Activated naive CD4-positive, alpha-beta T cell treated with anti-CD3 and anti-CD28 coated beads, Interleukin-2, amount 50 U/mL, for 72 hours (primary cell): Measurements from ENCODE around the gene VAMP4. TPM values are rescaled to one million over a fixed set of nuclear protein-coding genes. Genes with fewer than 3 reads are reported as not detected.
A peak's percentile ranks its signal among the peaks of the same experiment; 100 is the strongest.

ENCODE experiments used
- ATAC-seq, 2 donors: fragments of 150-1000 bp; cut with Tn5 transposase; 2 replicates each; pipeline ENCODE4 v1.10.0; 2021; ENCODE audit warnings: mild to moderate bottlenecking in 2 of 2, moderate library complexity in 2 of 2
- DNase-seq, 2 donors: peaks; one replicate each; pipeline ENCODE4 v3.0.0; 2021 to 2022; ENCODE audit warnings: low spot score in 2 of 2
- H3K27ac Mint-ChIP-seq, 2 donors: one replicate each; pipeline ENCODE4 v1.8.0; 2022; ENCODE audit warnings: mild to moderate bottlenecking in 2 of 2, mixed read lengths in 2 of 2
- H3K36me3 Mint-ChIP-seq, 2 donors: one replicate each; pipeline ENCODE4 v1.8.0; 2022; ENCODE audit warnings: mixed read lengths in 2 of 2
- H3K9me3 Mint-ChIP-seq, 2 donors: one replicate each; pipeline ENCODE4 v1.8.0; 2022; ENCODE audit warnings: mixed read lengths in 2 of 2
- total RNA-seq, 2 donors: library from RNA; stranded (reverse); gene quantifications; one replicate each; pipeline ENCODE4 v1.2.3, GENCODE V29; 2022

Gene VAMP4
- 10 to 100 TPM in 1 of 2 donors, 1 to 10 TPM in 1; 6.8 to 11.9 TPM for total RNA-seq

GRCh38 chr1:171741872-171742576, at the start of gene VAMP4:
TSS of gene VAMP4 (minus strand) at chr1:171742065. CDS start at chr1:171738414, 3,651 bp downstream.
- peak within 1 kb of the TSS; percentile 98 to 99 for H3K27ac Mint-ChIP-seq
- H3K36me3 Mint-ChIP-seq = peaks cover 12 to 18% of the 10 kb centered on the region in 2 donors
- ATAC-seq (peak; percentile 88 to 92), DNase-seq (peak; percentile 80 to 87)
- H3K9me3 Mint-ChIP-seq = no peaks in the 10 kb centered on the region

DNA sequence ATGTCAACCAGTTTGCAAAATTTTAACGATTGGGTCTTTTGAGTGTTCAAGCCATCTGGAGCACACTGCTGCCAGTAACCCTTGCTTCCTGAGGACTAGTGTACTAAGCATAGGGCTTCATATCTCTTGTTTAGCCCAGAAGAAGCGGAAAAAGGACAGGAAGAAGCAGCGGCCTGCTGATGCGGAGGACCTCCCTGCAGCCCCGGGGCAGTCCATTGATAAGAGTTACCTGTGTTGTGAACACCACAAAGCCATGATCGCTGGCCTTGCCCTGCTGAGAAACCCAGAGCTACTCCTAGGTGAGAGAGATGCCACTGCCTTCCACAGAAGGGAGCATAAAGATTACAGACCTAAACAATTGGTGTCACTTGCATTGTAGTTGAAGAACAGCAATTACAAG, 48.5 kb upstream of the VAMP4 start:
- H3K9me3 Mint-ChIP-seq = peaks cover 3 to 4% of the 10 kb centered on the region in 2 donors
- H3K36me3 Mint-ChIP-seq = peaks cover 49 to 88% of the 10 kb centered on the region in 2 donors
- ATAC-seq (no peak), DNase-seq (no peak)
- peak overlapping the region in 1 of 2 donors; percentile 50 for H3K27ac Mint-ChIP-seq

DNA sequence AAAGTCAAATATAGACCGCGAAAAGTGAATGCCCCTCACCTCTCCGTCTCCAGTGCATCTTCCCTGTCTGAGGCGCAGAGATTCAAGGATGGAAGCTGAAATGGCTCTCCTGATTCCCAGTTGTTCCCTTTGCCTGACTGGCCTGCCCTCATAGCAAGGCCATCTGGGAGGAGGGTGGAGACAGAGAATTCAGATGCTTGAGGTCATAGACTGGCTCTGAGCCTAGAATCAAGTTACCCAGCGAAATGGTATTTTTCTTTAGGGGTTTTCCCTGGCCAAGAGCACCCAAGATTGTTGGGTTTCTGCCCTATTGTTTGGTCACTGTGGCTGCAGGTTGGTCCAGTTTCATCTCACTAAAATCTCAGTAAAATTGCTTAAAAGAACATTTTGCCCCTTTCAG, 46.8 kb upstream of the VAMP4 start:
- Mint-ChIP-seq H3K27ac (no peak overlapping the region), H3K9me3 (no peaks in the 10 kb centered on the region), H3K36me3 (peaks cover 49 to 73% of the 10 kb centered on the region in 2 donors)
- DNase-seq (no peak), ATAC-seq (peak in 1 of 2 donors; percentile 34)

DNA sequence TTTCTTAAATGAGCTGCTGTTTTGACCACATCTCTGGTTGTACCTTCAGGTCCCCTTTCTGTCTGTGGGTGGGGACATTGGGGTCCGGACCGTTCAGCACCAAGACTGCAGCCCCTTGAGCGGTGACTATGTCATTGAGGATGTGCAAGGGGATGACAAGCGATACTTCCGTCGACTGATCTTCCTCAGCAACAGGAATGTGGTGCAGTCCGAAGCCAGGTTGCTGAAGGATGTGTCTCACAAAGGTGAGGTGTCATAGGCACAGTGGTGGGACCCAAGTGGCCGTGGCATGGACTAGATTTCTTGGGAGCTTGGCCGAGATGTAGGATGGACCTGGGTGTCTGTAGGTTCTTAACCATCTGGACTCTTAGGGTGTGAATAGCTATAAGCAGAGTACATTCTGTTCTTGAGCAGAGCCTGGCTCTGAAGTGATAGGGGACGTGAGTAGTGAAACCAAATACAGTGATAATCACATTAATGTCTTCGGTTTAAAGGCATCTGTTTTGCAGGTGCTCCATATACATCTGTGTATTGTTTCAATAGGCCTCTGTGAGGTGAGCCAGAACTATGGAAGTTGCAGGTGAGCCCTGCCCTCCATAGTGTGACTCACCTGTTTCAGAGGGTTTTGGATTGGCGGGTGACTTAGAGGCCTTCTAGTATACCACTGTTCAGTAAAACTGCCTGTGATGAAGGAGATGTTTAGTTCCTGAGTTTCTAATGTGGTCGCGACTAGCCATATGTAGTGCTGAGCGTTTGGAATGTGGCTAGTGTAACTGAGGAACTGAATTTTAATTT, 46.0 kb upstream of the VAMP4 start:
- peaks cover 55 to 76% of the 10 kb centered on the region in 2 donors for H3K36me3 Mint-ChIP-seq
- H3K27ac Mint-ChIP-seq = peak overlapping the region; percentile 59 to 84
- ATAC-seq (peak in 1 of 2 donors; percentile 33), DNase-seq (no peak)
- no peaks in the 10 kb centered on the region for H3K9me3 Mint-ChIP-seq

DNA sequence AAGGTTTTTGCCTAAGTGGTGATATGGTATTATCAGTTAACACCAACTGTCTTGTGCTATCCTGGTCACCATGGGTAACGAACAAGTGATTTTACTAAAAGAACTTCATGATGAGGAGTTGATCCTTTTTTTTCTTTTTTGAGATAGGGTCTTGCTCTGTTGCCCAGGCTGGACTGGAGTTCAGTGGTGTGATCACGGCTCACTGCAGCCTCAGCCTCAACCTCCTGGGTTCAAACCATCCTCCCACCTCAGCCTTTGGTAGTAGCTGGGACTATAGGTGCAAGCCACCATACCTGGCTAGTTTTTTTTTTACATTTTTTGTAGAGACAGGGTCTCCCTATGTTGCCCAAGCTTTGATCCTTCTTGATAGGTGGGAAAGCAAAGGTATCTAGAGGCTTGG, 44.7 kb upstream of the VAMP4 start:
- DNase-seq = no peak
- Mint-ChIP-seq H3K27ac (peak overlapping the region; percentile 59 to 72), H3K9me3 (no peaks in the 10 kb centered on the region), H3K36me3 (peaks cover 59 to 77% of the 10 kb centered on the region in 2 donors)
- no peak for ATAC-seq

- H3K9me3 Mint-ChIP-seq = no peaks in the 10 kb centered on the region
- peaks cover 57 to 73% of the 10 kb centered on the region in 2 donors for H3K36me3 Mint-ChIP-seq
- ATAC-seq = no peak
- H3K27ac Mint-ChIP-seq = peak overlapping the region; percentile 36 to 59
- DNase-seq = no peak
Measured at GRCh38 chr1:171785766-171786165, 43.9 kb upstream of the VAMP4 start.

DNA sequence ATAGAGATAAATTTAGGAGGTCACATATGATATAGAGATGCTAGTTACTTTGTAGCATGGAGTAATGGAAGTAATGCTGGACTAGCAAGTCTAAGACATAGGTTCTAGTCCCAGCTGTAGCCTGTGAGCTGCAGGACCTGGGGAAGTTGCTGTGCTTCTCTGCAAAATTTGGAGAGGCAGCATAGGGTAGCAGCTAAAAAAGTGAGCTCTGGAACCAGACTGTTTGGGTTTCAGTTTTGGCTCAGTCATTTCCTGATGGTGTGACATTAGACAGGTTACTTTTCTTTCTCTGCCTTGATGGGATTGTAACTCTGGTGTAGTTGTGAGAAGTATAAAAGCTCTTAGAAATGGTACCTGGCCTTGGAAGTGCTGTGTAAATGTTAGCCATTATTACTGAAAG, 42.9 kb upstream of the VAMP4 start:
- Mint-ChIP-seq H3K9me3 (no peaks in the 10 kb centered on the region), H3K36me3 (peaks cover 50 to 66% of the 10 kb centered on the region in 2 donors), H3K27ac (peak overlapping the region; percentile 39 to 59)
- DNase-seq (no peak), ATAC-seq (no peak)

DNA sequence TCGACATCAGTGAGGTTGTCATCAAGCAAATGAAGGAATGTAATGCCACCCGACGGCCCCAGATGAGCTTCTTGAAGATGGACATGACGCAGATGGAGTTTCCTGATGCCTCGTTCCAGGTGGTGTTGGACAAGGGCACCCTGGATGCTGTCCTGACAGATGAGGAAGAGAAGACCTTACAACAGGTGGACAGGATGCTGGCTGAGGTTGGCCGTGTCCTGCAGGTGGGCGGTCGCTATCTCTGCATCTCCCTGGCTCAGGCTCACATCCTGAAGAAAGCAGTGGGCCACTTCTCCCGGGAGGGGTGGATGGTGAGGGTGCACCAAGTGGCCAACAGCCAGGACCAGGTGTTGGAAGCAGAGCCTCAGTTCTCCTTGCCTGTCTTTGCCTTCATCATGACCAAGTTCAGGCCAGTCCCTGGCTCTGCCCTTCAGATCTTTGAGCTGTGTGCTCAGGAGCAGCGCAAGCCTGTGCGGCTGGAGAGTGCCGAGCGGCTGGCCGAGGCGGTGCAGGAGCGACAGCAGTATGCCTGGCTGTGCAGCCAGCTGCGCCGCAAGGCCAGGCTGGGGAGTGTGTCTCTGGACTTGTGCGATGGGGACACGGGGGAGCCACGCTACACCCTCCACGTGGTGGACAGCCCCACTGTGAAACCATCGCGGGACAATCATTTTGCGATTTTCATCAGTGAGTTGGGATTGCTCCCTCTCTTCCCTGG, 42.1 kb upstream of the VAMP4 start:
- DNase-seq (no peak), ATAC-seq (no peak)
- Mint-ChIP-seq H3K27ac (peak overlapping the region; percentile 39 to 59), H3K36me3 (peaks cover 50 to 58% of the 10 kb centered on the region in 2 donors), H3K9me3 (no peaks in the 10 kb centered on the region)

DNA sequence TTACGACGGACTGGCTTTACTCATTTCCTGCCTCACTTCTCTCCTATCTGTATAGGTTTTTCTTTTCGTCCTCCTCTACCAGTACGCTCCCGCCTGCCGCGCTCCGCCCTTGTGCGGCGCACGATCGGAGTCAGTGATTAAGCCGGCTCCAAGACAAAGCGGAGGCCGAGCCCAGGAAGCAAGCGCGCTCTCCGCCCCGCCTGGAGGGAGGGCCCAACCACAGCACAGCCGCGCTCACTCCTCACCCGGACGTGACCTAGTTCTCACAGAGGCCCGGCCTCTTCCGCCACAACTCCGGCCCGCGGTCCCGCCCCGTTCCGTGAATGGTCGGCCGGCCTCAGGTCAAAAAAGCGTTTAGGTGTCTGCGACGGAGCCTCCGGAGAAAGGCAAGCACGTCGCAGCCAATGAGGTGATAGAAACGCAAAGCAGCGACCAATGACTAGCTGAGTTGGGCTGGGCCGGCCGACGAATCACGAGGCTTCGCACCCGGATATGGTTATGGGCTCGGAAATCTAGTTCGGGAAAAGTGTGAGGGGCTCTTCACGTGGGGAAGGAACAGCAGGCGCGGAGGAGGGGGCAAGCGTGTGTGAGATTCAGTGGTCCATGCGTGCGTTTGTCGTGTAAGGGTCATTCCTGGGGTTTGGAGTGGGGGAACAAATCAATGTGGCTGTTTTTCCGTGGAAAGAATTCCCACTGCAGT, 39.5 kb upstream of the VAMP4 start, which contains the start of gene METTL13:
Gene METTL13, plus strand, starts transcription at position 485 of the 700 bp plus-strand sequence. CDS start 308 bp downstream, outside the sequence.
- ATAC-seq (peak; percentile 98), DNase-seq (peak; percentile 95 to 99)
- Mint-ChIP-seq H3K36me3 (peaks cover 35 to 44% of the 10 kb centered on the region in 2 donors), H3K9me3 (no peaks in the 10 kb centered on the region), H3K27ac (peak within 1 kb of the TSS; percentile 93 to 100)

DNA sequence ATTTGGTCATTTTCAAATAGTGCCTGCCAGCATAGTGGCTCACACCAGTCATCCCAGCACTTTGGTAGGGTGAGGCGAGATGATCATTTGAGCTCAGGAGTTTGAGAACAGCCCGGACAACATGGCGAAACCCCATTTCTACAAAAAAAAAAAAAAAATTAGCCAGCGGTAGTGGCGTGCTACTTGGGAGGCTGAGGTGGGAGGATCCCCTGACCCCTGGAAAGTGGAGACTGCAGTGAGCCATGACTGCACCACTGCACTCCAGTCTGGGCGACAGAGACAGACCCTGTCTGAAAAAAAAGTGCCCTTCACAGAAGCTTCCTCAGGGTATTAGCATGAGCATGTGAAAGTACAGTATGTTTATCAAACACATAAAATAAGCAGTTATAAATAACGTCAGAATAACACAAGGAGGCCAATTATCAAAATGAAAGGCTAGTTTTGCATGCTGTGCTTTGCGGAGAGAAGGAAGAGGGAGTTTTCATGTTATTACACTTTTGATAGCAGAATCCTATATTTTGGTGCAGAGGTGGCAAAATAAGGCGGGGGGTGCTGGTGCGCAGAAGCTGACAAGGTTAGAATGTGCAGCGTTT, 38.8 kb upstream of the VAMP4 start:
- no peak for ATAC-seq
- no peak for DNase-seq
- Mint-ChIP-seq H3K9me3 (no peaks in the 10 kb centered on the region), H3K36me3 (peaks cover 28 to 39% of the 10 kb centered on the region in 2 donors), H3K27ac (peak overlapping the region; percentile 93 to 100)

DNA sequence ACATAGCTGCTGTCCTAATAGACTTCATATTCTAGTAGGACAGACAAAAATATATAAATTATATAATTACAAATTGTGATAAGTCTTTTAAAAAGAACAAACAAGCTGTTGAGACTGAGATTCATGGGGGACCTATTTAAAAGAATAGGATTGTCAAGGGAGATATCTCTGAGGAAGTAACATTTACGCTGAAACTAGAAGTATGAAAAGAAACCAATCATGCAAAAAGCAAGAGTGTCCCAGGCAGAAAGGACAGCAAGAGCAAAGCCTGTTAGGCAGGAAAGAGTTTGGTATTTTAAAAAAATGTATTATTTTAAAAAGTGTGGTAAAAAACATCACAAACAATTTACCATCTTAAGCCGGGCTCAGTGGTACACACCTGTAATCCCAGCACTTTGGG, 30.4 kb upstream of the VAMP4 start:
- no peaks in the 10 kb centered on the region for H3K36me3 Mint-ChIP-seq
- no peak overlapping the region for H3K27ac Mint-ChIP-seq
- DNase-seq (no peak), ATAC-seq (no peak)
- H3K9me3 Mint-ChIP-seq = no peaks in the 10 kb centered on the region

- H3K27ac Mint-ChIP-seq = no peak overlapping the region
- ATAC-seq = no peak
- H3K36me3 Mint-ChIP-seq = no peaks in the 10 kb centered on the region
- DNase-seq = no peak
- H3K9me3 Mint-ChIP-seq = no peaks in the 10 kb centered on the region
Measured at GRCh38 chr1:171769754-171770153, 27.9 kb upstream of the VAMP4 start.

GRCh38 chr1:171769171-171769570, 27.3 kb upstream of the VAMP4 start:
- DNase-seq (no peak), ATAC-seq (no peak)
- no peak overlapping the region for H3K27ac Mint-ChIP-seq
- no peaks in the 10 kb centered on the region for H3K9me3 Mint-ChIP-seq
- no peaks in the 10 kb centered on the region for H3K36me3 Mint-ChIP-seq

DNA sequence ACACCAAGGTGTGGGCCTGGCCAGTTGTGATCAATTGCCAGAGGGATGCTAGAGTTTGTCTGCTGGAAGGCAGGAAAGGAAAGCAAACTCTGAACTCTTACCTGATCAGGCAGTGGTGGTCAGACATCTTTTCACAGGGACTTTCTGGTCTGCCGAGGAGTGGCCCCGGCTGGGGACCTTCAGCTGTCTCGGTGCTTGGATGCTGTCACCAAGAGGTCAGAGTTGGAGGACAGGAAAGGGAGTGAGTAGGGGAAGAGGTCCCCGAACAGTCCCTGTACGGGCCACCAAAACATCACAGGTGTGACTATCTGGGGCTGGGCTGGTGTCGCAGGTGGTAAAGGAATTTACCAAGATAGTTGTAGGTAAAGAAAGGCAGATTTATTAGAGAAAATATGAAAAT, 21.9 kb upstream of the VAMP4 start:
- no peaks in the 10 kb centered on the region for H3K36me3 Mint-ChIP-seq
- no peaks in the 10 kb centered on the region for H3K9me3 Mint-ChIP-seq
- no peak overlapping the region for H3K27ac Mint-ChIP-seq
- ATAC-seq (no peak), DNase-seq (no peak)

GRCh38 chr1:171762143-171762563, 20.3 kb upstream of the VAMP4 start:
- ATAC-seq (no peak), DNase-seq (no peak)
- no peaks in the 10 kb centered on the region for H3K36me3 Mint-ChIP-seq
- H3K27ac Mint-ChIP-seq = no peak overlapping the region
- H3K9me3 Mint-ChIP-seq = no peaks in the 10 kb centered on the region

DNA sequence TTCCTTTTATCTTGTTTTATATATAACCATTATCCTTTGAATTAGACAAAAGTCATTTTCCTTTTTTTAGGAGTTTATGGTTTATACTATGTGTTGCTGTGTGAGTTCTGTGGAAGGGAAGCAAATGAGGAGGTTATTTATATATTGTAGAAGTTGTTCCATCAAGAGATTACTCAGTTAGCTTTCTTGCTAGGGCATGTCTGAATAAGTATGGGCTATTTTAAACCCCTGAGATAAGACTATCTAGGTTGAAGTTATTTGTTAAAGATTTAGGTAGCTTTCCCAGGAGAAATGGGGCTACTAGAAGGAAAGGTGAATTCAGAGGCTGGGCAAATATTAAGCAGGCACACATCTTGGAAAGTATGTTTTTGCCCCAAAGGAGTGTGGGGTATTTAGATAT, 16.1 kb upstream of the VAMP4 start:
- no peak for ATAC-seq
- Mint-ChIP-seq H3K27ac (no peak overlapping the region), H3K36me3 (no peaks in the 10 kb centered on the region), H3K9me3 (no peaks in the 10 kb centered on the region)
- DNase-seq = no peak
